Measurements from ENCODE around the gene LEMD2.

Gene LEMD2

GRCh38 chr6:33756211-33756954 lies 32.5 kb downstream of the LEMD2 start:
- DNase-seq (ENCODE audit: low read depth), result no peak

- no peak for DNase-seq (ENCODE audit: low read depth)
Measured at GRCh38 chr6:33755070-33755869, 33.7 kb downstream of the LEMD2 start.

- no peak for DNase-seq (ENCODE audit: low read depth)
Measured at GRCh38 chr6:33754222-33754621, 34.7 kb downstream of the LEMD2 start.

- no peak for DNase-seq (ENCODE audit: low read depth)
Measured at GRCh38 chr6:33752646-33753015, 36.3 kb downstream of the LEMD2 start.

GRCh38 chr6:33751771-33752645 lies 36.9 kb downstream of the LEMD2 start:
- DNase-seq (ENCODE audit: low read depth), result no peak

GRCh38 chr6:33750244-33750991 lies 38.5 kb downstream of the LEMD2 start:
- DNase-seq (ENCODE audit: low read depth), result no peak

- no peak for DNase-seq (ENCODE audit: low read depth)
Measured at GRCh38 chr6:33749401-33749800, 39.5 kb downstream of the LEMD2 start.

- DNase-seq (ENCODE audit: low read depth), result no peak
Measured at GRCh38 chr6:33748841-33749240, 40.1 kb downstream of the LEMD2 start.

- no peak for DNase-seq (ENCODE audit: low read depth)
Measured at GRCh38 chr6:33747823-33748222, 41.1 kb downstream of the LEMD2 start.

GRCh38 chr6:33746651-33747100 lies 42.3 kb downstream of the LEMD2 start, which contains the start of gene IP6K3:
Gene IP6K3 (minus strand): TSS chr6:33746905. CDS start chr6:33735476, 11,429 bp downstream.
- DNase-seq (ENCODE audit: low read depth), result no peak

- no peak for DNase-seq (ENCODE audit: low read depth)
Measured at GRCh38 chr6:33746036-33746600, 42.8 kb downstream of the LEMD2 start.

- DNase-seq (ENCODE audit: low read depth), result no peak
Measured at GRCh38 chr6:33745548-33745947, 43.4 kb downstream of the LEMD2 start.

GRCh38 chr6:33744895-33745546 lies 43.9 kb downstream of the LEMD2 start:
- DNase-seq (ENCODE audit: low read depth), result no peak

- peak; percentile 57 for DNase-seq (ENCODE audit: low read depth)
Measured at GRCh38 chr6:33744001-33744848, 44.7 kb downstream of the LEMD2 start.

GRCh38 chr6:33742837-33743236 lies 46.1 kb downstream of the LEMD2 start:
- DNase-seq (ENCODE audit: low read depth), result no peak

- no peak for DNase-seq (ENCODE audit: low read depth)
Measured at GRCh38 chr6:33742092-33742491, 46.8 kb downstream of the LEMD2 start.

- DNase-seq (ENCODE audit: low read depth), result no peak
Measured at GRCh38 chr6:33740794-33741193, 48.1 kb downstream of the LEMD2 start.

GRCh38 chr6:33740204-33740608 lies 48.7 kb downstream of the LEMD2 start:
- DNase-seq (ENCODE audit: low read depth), result no peak

GRCh38 chr6:33739571-33739970 lies 49.4 kb downstream of the LEMD2 start:
- no peak for DNase-seq (ENCODE audit: low read depth)

GRCh38 chr6:33738879-33739278 lies 50.1 kb downstream of the LEMD2 start:
- no peak for DNase-seq (ENCODE audit: low read depth)
